ENCODE results near the gene CPTP. TPM values are rescaled to one million over a fixed set of nuclear protein-coding genes. Genes with fewer than 3 reads are reported as not detected.

Gene CPTP
- total and polyA plus RNA-seq, 2 of the 13 experiments (the other 11 are each of a cell fraction or from before 2014, with no cell fraction given) = 5.5 to 9.3 TPM

DNA sequence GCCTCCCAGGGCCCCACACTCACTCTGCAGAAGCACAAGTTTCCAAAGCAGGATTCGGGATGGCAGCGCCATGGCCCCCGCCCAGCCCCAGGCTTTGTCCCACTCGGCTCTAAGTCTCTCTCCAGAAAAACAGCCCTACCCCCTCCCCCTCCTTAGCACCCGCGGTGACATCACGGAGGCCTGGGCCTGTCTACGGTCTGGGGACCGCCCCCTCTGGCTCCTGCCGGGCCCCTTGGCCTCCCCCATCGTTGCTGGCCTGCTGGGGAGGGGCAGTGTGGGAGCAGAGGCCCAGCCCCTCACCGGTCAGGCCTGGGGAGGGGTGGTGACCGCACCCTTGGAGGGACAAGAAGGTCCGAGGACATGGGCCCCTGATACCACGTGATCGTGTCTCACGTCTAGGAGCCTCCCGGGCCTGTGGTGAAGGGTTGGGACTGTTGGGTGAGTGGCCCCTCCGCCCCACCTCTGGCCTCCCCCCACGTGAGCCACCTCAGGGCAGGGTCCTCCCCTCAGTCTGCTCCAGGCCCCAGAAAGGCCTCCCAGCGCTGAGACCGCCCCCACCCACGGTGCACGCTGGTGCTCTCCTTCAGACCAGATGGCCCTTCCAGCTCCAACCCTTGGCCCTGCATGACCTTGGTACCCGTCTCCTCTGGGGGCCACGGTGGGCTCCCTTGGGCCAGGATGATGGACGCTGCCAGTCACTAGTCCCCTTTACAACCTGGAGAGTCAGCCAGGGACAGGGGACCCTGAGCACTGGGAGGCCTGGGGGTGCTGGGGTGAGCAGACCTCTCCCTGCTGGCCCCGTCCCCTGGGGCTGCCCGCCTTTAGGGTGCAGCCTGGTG, 34.0 kb downstream of the CPTP start, which contains the start of gene MXRA8 (continued):
- TF ChIP-seq KDM5A (IDR thresholded peaks at IDR 0.05; ENCODE audit: borderline replicate concordance, low read length) (no peak), ZNF317 (CRISPR knock-in tag; IDR thresholded peaks at IDR 0.05) (peak; percentile 83; the same call in 1 of the 2 replicates), ZNF83 (CRISPR knock-in tag; IDR thresholded peaks at IDR 0.05; ENCODE audit: borderline replicate concordance) (no peak), NFATC3 (CRISPR knock-in tag; IDR thresholded peaks at IDR 0.05) (no peak), KDM6A (CRISPR knock-in tag; IDR thresholded peaks at IDR 0.05; ENCODE audit: low read depth) (peak; percentile 53; the same call in 1 of the 2 replicates), ZNF484 (CRISPR knock-in tag; IDR thresholded peaks at IDR 0.05; ENCODE audit: borderline replicate concordance, low read depth) (no peak), ADNP (CRISPR knock-in tag; IDR thresholded peaks at IDR 0.05) (no peak), ZNF550 (CRISPR knock-in tag; IDR thresholded peaks at IDR 0.05; ENCODE audit: borderline replicate concordance) (no peak), IRX3 (CRISPR knock-in tag; IDR thresholded peaks at IDR 0.05; ENCODE audit: borderline replicate concordance, low read depth) (no peak), ELF4 (CRISPR knock-in tag; IDR thresholded peaks at IDR 0.05; ENCODE audit: borderline replicate concordance) (no peak), ATF1 (CRISPR knock-in tag; IDR thresholded peaks at IDR 0.05) (no peak), ATM (IDR thresholded peaks at IDR 0.05; ENCODE audit: borderline replicate concordance) (no peak), CREM (IDR thresholded peaks at IDR 0.05) (peak; percentile 56), CREM (CRISPR knock-in tag; IDR thresholded peaks at IDR 0.05) (no peak), CC2D1A (CRISPR knock-in tag; IDR thresholded peaks at IDR 0.05) (no peak), KDM1A (CRISPR knock-in tag; IDR thresholded peaks at IDR 0.05) (no peak), ZNF672 (CRISPR knock-in tag; IDR thresholded peaks at IDR 0.05) (no peak), NR2F2 (IDR thresholded peaks at IDR 0.05; ENCODE audit: borderline replicate concordance, low read depth) (peak; percentile 22; the same call in 1 of the 2 replicates)
- TF ChIP-seq, protein P1, sequence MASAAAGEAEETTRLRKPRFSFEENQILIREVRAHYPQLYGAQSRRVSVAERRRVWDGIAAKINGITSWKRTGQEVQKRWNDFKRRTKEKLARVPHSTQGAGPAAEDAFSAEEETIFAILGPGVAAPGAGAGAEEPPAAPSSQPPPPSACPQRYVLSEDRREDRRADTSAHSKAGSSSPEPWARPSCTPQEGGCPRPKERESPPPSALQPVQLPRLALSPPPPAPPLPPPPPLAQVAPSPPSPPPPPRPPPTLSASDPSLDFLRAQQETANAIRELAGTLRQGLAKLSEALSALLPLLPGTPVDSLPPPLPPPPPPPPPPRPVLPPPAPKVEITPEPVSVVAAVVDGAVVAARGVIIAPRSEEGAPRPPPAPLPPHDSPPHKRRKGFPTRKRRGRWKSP (CRISPR knock-in tag; IDR thresholded peaks at IDR 0.05) = no peak
- TF ChIP-seq, protein P2, sequence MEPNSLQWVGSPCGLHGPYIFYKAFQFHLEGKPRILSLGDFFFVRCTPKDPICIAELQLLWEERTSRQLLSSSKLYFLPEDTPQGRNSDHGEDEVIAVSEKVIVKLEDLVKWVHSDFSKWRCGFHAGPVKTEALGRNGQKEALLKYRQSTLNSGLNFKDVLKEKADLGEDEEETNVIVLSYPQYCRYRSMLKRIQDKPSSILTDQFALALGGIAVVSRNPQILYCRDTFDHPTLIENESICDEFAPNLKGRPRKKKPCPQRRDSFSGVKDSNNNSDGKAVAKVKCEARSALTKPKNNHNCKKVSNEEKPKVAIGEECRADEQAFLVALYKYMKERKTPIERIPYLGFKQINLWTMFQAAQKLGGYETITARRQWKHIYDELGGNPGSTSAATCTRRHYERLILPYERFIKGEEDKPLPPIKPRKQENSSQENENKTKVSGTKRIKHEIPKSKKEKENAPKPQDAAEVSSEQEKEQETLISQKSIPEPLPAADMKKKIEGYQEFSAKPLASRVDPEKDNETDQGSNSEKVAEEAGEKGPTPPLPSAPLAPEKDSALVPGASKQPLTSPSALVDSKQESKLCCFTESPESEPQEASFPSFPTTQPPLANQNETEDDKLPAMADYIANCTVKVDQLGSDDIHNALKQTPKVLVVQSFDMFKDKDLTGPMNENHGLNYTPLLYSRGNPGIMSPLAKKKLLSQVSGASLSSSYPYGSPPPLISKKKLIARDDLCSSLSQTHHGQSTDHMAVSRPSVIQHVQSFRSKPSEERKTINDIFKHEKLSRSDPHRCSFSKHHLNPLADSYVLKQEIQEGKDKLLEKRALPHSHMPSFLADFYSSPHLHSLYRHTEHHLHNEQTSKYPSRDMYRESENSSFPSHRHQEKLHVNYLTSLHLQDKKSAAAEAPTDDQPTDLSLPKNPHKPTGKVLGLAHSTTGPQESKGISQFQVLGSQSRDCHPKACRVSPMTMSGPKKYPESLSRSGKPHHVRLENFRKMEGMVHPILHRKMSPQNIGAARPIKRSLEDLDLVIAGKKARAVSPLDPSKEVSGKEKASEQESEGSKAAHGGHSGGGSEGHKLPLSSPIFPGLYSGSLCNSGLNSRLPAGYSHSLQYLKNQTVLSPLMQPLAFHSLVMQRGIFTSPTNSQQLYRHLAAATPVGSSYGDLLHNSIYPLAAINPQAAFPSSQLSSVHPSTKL (CRISPR knock-in tag; IDR thresholded peaks at IDR 0.05) = peak; percentile 41; the same call in 1 of the 2 replicates
- TF ChIP-seq, protein P3, sequence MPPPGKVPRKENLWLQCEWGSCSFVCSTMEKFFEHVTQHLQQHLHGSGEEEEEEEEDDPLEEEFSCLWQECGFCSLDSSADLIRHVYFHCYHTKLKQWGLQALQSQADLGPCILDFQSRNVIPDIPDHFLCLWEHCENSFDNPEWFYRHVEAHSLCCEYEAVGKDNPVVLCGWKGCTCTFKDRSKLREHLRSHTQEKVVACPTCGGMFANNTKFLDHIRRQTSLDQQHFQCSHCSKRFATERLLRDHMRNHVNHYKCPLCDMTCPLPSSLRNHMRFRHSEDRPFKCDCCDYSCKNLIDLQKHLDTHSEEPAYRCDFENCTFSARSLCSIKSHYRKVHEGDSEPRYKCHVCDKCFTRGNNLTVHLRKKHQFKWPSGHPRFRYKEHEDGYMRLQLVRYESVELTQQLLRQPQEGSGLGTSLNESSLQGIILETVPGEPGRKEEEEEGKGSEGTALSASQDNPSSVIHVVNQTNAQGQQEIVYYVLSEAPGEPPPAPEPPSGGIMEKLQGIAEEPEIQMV (CRISPR knock-in tag; IDR thresholded peaks at IDR 0.05; ENCODE audit: low read depth) = no peak
